KMS-11 (cell line): ENCODE measurements around the gene RARRES1.

Source experiments
- H2AFZ ChIP-seq: fragments of 200-600 bp; sonication (generic); 2 replicates; pipeline ENCODE4 v1.6.1; 2016; ENCODE audit warnings: antibody characterized with exemption, mixed run types, low read depth
- H3K27ac ChIP-seq: fragments of 200-600 bp; sonication (generic); 2 replicates; pipeline ENCODE4 v1.6.1; 2016; ENCODE audit warnings: mild to moderate bottlenecking, mixed run types
- H3K27me3 ChIP-seq: fragments of 200-600 bp; sonication (generic); 2 replicates; pipeline ENCODE4 v1.6.1; 2017; ENCODE audit warnings: mild to moderate bottlenecking, low read depth, mixed run types, moderate library complexity; ENCODE audit not compliant: insufficient read depth
- H3K36me3 ChIP-seq: fragments of 200-600 bp; sonication (generic); 2 replicates; pipeline ENCODE4 v1.6.1; 2017; ENCODE audit warnings: mild to moderate bottlenecking, mixed run types; ENCODE audit not compliant: insufficient read depth
- H3K4me1 ChIP-seq: fragments of 200-600 bp; sonication (generic); 2 replicates; pipeline ENCODE4 v1.6.1; 2016; ENCODE audit warnings: mild to moderate bottlenecking, low read depth, mixed run types; ENCODE audit not compliant: poor library complexity, severe bottlenecking
- H3K4me2 ChIP-seq: fragments of 200-600 bp; sonication (generic); 2 replicates; pipeline ENCODE4 v1.7.0; 2016; ENCODE audit warnings: mild to moderate bottlenecking, mixed run types
- H3K4me3 ChIP-seq: fragments of 200-600 bp; sonication (generic); IDR thresholded peaks from 2 replicates; pipeline ENCODE4 v1.6.1; 2017; ENCODE audit warnings: low read depth, low read length, mixed read lengths; ENCODE audit not compliant: insufficient read depth
- H3K79me2 ChIP-seq: fragments of 200-600 bp; sonication (generic); 2 replicates; pipeline ENCODE4 v1.6.1; 2016; ENCODE audit warnings: low read depth, mixed run types; ENCODE audit not compliant: insufficient read depth
- H3K9ac ChIP-seq: fragments of 200-600 bp; sonication (generic); 2 replicates; pipeline ENCODE4 v1.6.1; 2016; ENCODE audit warnings: mild to moderate bottlenecking, mixed run types
- H4K20me1 ChIP-seq: fragments of 200-600 bp; sonication (generic); 2 replicates; pipeline ENCODE4 v1.6.1; 2016; ENCODE audit warnings: mild to moderate bottlenecking, mixed run types; ENCODE audit not compliant: insufficient read depth
- TF ChIP-seq, protein P1 (sequence below): fragments of 200-600 bp; sonication (generic); conservative IDR thresholded peaks from 2 replicates; pipeline ENCODE4 v1.6.1; 2017; ENCODE audit warnings: low read depth, mild to moderate bottlenecking, antibody characterized with exemption, low read length, moderate library complexity, mixed read lengths

RARRES1 gene

DNA sequence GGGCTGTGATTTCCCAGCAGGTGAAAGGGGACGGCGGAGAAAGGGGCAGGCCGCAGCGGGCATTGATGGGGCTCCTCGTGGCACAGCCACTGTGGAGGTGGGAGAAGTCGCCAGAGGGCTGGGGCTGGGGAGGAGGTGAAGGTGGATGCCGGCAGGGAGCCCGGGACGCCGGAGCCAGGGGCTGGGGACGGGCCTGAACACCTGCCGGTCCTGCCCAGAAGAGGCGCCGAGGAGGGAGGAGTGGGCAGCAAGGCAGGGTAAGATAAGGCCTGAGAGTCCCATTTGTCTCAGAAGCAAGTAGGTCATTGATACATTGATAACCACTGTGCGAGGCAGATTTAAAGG is 571 bp upstream of the RARRES1 start:
- H3K27me3 ChIP-seq = no peaks in the 10 kb centered on the region
- H3K9ac ChIP-seq = no peak overlapping the region
- no peaks in the 10 kb centered on the region for H3K79me2 ChIP-seq
- H4K20me1 ChIP-seq = no peaks in the 10 kb centered on the region
- no peak overlapping the region for H2AFZ ChIP-seq
- no peaks in the 10 kb centered on the region for H3K36me3 ChIP-seq
- no peak overlapping the region for H3K27ac ChIP-seq
- TF ChIP-seq, protein P1, sequence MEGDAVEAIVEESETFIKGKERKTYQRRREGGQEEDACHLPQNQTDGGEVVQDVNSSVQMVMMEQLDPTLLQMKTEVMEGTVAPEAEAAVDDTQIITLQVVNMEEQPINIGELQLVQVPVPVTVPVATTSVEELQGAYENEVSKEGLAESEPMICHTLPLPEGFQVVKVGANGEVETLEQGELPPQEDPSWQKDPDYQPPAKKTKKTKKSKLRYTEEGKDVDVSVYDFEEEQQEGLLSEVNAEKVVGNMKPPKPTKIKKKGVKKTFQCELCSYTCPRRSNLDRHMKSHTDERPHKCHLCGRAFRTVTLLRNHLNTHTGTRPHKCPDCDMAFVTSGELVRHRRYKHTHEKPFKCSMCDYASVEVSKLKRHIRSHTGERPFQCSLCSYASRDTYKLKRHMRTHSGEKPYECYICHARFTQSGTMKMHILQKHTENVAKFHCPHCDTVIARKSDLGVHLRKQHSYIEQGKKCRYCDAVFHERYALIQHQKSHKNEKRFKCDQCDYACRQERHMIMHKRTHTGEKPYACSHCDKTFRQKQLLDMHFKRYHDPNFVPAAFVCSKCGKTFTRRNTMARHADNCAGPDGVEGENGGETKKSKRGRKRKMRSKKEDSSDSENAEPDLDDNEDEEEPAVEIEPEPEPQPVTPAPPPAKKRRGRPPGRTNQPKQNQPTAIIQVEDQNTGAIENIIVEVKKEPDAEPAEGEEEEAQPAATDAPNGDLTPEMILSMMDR = no peak
- no peak overlapping the region for H3K4me2 ChIP-seq
- H3K4me1 ChIP-seq = no peaks in the 10 kb centered on the region
- H3K4me3 ChIP-seq = no peak overlapping the region

DNA sequence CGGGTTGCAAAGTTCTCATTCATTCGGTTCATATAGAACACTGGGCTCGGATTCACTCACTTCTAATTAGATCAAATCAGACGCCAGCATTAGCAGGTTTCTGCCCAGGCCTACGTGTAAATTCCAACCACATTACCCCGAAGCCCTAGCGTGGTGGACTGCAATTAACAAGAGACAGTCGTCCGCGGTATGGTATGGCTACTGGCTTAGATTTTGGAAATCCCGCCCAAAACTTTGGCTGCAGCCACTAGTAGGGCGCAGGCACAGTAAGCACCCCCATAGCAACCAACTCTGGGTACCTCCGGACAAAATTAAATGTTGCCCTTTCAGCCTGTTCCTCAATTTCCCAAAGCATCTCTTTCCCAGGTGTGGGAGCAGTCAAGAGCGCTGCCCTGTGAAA is 771 bp downstream of the RARRES1 start:
- TF ChIP-seq, protein P1 = no peak
- H3K4me2 ChIP-seq = no peak overlapping the region
- no peaks in the 10 kb centered on the region for H3K4me1 ChIP-seq
- H3K4me3 ChIP-seq = no peak overlapping the region
- H4K20me1 ChIP-seq = no peaks in the 10 kb centered on the region
- no peaks in the 10 kb centered on the region for H3K79me2 ChIP-seq
- H2AFZ ChIP-seq = no peak overlapping the region
- no peak overlapping the region for H3K9ac ChIP-seq
- H3K27me3 ChIP-seq = no peaks in the 10 kb centered on the region
- H3K36me3 ChIP-seq = no peaks in the 10 kb centered on the region
- H3K27ac ChIP-seq = no peak overlapping the region

DNA sequence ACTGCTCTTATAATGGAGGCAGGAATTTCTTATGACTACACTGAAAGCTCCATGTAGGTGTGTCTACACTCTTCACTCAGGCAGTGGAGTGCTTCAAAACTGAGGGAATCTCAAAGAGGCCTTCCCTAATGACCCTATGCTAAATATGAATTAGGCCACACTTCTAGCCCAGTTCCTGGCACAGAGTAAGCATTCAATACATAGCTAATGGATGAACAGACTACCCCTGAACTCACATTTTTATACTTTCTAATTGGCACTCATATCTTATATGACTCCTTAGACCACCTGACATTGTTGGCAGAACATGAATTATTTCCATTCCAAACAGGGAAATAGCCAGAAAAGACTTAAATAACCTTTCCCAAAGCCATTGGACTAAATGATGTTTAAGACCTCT is 3.4 kb downstream of the RARRES1 start:
- TF ChIP-seq, protein P1 = no peak
- H3K4me1 ChIP-seq = no peaks in the 10 kb centered on the region

DNA sequence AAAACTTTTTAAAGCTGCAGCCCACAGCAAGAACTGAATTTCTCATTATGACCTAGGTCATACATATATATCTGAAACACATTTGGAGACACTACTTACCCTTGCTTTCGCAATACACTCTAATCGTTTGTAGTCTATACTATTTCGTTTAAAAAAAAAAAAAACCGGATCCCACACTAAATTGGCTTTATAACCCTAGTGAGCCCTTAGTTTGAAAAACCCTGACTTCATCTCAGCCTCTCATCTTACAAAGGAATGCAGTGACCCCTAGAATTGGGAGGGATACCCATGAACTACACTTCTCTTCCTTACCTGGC is 4.2 kb downstream of the RARRES1 start:
- Histone ChIP-seq H4K20me1 (no peaks in the 10 kb centered on the region), H3K4me1 (no peaks in the 10 kb centered on the region), H3K36me3 (no peaks in the 10 kb centered on the region), H3K9ac (no peak overlapping the region), H3K4me2 (no peak overlapping the region), H3K27ac (no peak overlapping the region), H2AFZ (no peak overlapping the region), H3K27me3 (no peaks in the 10 kb centered on the region), H3K4me3 (no peak overlapping the region), H3K79me2 (no peaks in the 10 kb centered on the region)
- TF ChIP-seq, protein P1 = peak; percentile 52; the same call in 1 of the 2 replicates

More for the DNA sequence above, 3.4 kb downstream of the RARRES1 start:
- Histone ChIP-seq H3K36me3 (no peaks in the 10 kb centered on the region), H3K27me3 (no peaks in the 10 kb centered on the region), H4K20me1 (no peaks in the 10 kb centered on the region), H3K4me3 (no peak overlapping the region), H3K79me2 (no peaks in the 10 kb centered on the region), H3K4me2 (no peak overlapping the region), H2AFZ (no peak overlapping the region), H3K27ac (no peak overlapping the region), H3K9ac (no peak overlapping the region)
